Activated CD8-positive, alpha-beta memory T cell treated with anti-CD3 and anti-CD28 coated beads, Interleukin-2, amount 50 U/mL, for 1 hour (primary cell): ENCODE results near the gene XCR1.
"Not testable (repeated sequence)": the region's sequence is repeated elsewhere in the genome, so short reads cannot be mapped to it uniquely, and the experiment has no call there.

ENCODE experiments used
- DNase-seq: peaks from one replicate; pipeline ENCODE4 v3.0.0-alpha.2; 2020; ENCODE audit errors: extremely low read depth

XCR1 gene

GRCh38 chr3:46027021-46027705, at the start of gene XCR1:
TSS of gene XCR1 (minus strand) at chr3:46027483. CDS start at chr3:46021947, 5,536 bp downstream.
- no peak for DNase-seq

GRCh38 chr3:46076606-46077005, 49.3 kb upstream of the XCR1 start:
- DNase-seq: no peak

- DNase-seq: no peak
Measured at GRCh38 chr3:46075816-46076215, 48.5 kb upstream of the XCR1 start.

- no peak for DNase-seq
Measured at GRCh38 chr3:46071222-46071858, 44.1 kb upstream of the XCR1 start.

- DNase-seq: no peak
Measured at GRCh38 chr3:46070595-46071093, 43.4 kb upstream of the XCR1 start.

- no peak for DNase-seq
Measured at GRCh38 chr3:46068501-46068900, 41.2 kb upstream of the XCR1 start.

GRCh38 chr3:46067401-46067800, 40.1 kb upstream of the XCR1 start:
- DNase-seq: no peak

GRCh38 chr3:46065750-46066256, 38.5 kb upstream of the XCR1 start:
- DNase-seq: no peak

- peak; percentile 83 for DNase-seq
Measured at GRCh38 chr3:46065294-46065705, 38.0 kb upstream of the XCR1 start.

GRCh38 chr3:46062679-46063078, 35.4 kb upstream of the XCR1 start:
- no peak for DNase-seq

GRCh38 chr3:46061887-46062286, 34.6 kb upstream of the XCR1 start:
- DNase-seq: no peak

- no peak for DNase-seq
Measured at GRCh38 chr3:46061108-46061720, 33.9 kb upstream of the XCR1 start.

- DNase-seq: no peak
Measured at GRCh38 chr3:46060551-46060950, 33.3 kb upstream of the XCR1 start.

- no peak for DNase-seq
Measured at GRCh38 chr3:46059432-46059831, 32.1 kb upstream of the XCR1 start.

GRCh38 chr3:46058981-46059380, 31.7 kb upstream of the XCR1 start:
- DNase-seq: no peak

GRCh38 chr3:46057716-46058115, 30.4 kb upstream of the XCR1 start:
- DNase-seq: no peak

GRCh38 chr3:46056686-46057085, 29.4 kb upstream of the XCR1 start:
- DNase-seq: no peak

GRCh38 chr3:46053761-46054515, 26.7 kb upstream of the XCR1 start:
- not testable (repeated sequence) for DNase-seq

GRCh38 chr3:46053265-46053664, 26.0 kb upstream of the XCR1 start:
- not testable (repeated sequence) for DNase-seq

GRCh38 chr3:46052531-46052930, 25.2 kb upstream of the XCR1 start:
- no peak for DNase-seq

- no peak for DNase-seq
Measured at GRCh38 chr3:46049093-46049492, 21.8 kb upstream of the XCR1 start.

GRCh38 chr3:46046231-46046630, 18.9 kb upstream of the XCR1 start:
- not testable (repeated sequence) for DNase-seq
